M059J (cell line): Measurements from ENCODE around the gene EBLN2. TPM values are rescaled to one million over a fixed set of nuclear protein-coding genes. Genes with fewer than 3 reads are reported as not detected.

Experiments
- DNase-seq: peaks from one replicate; pipeline ENCODE4 v3.0.0-alpha.2; 2012; ENCODE audit warnings: low read depth
- total RNA-seq: library from RNA; depleted of rRNA; stranded (reverse); fragments of >200 nt; shearing (Covaris generic); gene quantifications from 2 replicates; pipeline ENCODE4 v1.2.3, GENCODE V29; 2014; rRNA removed

Gene EBLN2
- 0.54 and 2.1 TPM in 2 replicates for total RNA-seq

GRCh38 chr3:73061416-73061815 is at the start of gene EBLN2:
EBLN2 (plus strand) TSS chr3:73061659; CDS start chr3:73062082, 423 bp downstream.
- DNase-seq: no peak

- DNase-seq: no peak
Measured at GRCh38 chr3:73018298-73018697, 43.2 kb upstream of the EBLN2 start.

- DNase-seq: no peak
Measured at GRCh38 chr3:73018790-73019441, 42.5 kb upstream of the EBLN2 start.

GRCh38 chr3:73021301-73021835 is 40.1 kb upstream of the EBLN2 start:
- DNase-seq: no peak

- DNase-seq: no peak
Measured at GRCh38 chr3:73024836-73025235, 36.6 kb upstream of the EBLN2 start.

- no peak for DNase-seq
Measured at GRCh38 chr3:73026111-73026759, 35.2 kb upstream of the EBLN2 start.

- DNase-seq: no peak
Measured at GRCh38 chr3:73026760-73027113, 34.7 kb upstream of the EBLN2 start.

- no peak for DNase-seq
Measured at GRCh38 chr3:73028803-73029202, 32.7 kb upstream of the EBLN2 start.

GRCh38 chr3:73029321-73029796 is 32.1 kb upstream of the EBLN2 start:
- DNase-seq: peak; percentile 76

- DNase-seq: no peak
Measured at GRCh38 chr3:73030073-73030597, 31.3 kb upstream of the EBLN2 start.

GRCh38 chr3:73031573-73032103 is 29.8 kb upstream of the EBLN2 start:
- no peak for DNase-seq

- DNase-seq: peak; percentile 38
Measured at GRCh38 chr3:73036694-73037591, 24.5 kb upstream of the EBLN2 start.

- no peak for DNase-seq
Measured at GRCh38 chr3:73041537-73041936, 19.9 kb upstream of the EBLN2 start.

GRCh38 chr3:73043414-73043813 is 18.0 kb upstream of the EBLN2 start:
- DNase-seq: no peak

- no peak for DNase-seq
Measured at GRCh38 chr3:73045391-73045790, 16.1 kb upstream of the EBLN2 start.

GRCh38 chr3:73046195-73046594 is 15.3 kb upstream of the EBLN2 start:
- no peak for DNase-seq

- no peak for DNase-seq
Measured at GRCh38 chr3:73049319-73049718, 12.1 kb upstream of the EBLN2 start.

GRCh38 chr3:73052857-73053256 is 8.6 kb upstream of the EBLN2 start:
- no peak for DNase-seq

GRCh38 chr3:73055583-73055982 is 5.9 kb upstream of the EBLN2 start:
- DNase-seq: no peak

- peak; percentile 21 for DNase-seq
Measured at GRCh38 chr3:73056014-73056844, 5.2 kb upstream of the EBLN2 start.

GRCh38 chr3:73056845-73057150 is 4.7 kb upstream of the EBLN2 start:
- DNase-seq: no peak
